OCI-LY3 (cell line): ENCODE measurements around the gene MEF2B.

Experiments
- EZH2phosphoT487 ChIP-seq: fragments of 200-600 bp; shearing (Covaris generic); IDR thresholded peaks from 2 replicates; pipeline ENCODE4 v1.6.1; 2018; ENCODE audit warnings: antibody characterized with exemption, mixed run types, low read depth
- TF ChIP-seq, protein P1 (sequence below): fragments of 200-600, 300-600 bp; sonication (generic); IDR thresholded peaks from 2 replicates; pipeline ENCODE4 v1.5.1; 2014; ENCODE audit warnings: antibody characterized with exemption, low read length, low read depth

- TF ChIP-seq EZH2phosphoT487: no peak
- TF ChIP-seq, protein P1, sequence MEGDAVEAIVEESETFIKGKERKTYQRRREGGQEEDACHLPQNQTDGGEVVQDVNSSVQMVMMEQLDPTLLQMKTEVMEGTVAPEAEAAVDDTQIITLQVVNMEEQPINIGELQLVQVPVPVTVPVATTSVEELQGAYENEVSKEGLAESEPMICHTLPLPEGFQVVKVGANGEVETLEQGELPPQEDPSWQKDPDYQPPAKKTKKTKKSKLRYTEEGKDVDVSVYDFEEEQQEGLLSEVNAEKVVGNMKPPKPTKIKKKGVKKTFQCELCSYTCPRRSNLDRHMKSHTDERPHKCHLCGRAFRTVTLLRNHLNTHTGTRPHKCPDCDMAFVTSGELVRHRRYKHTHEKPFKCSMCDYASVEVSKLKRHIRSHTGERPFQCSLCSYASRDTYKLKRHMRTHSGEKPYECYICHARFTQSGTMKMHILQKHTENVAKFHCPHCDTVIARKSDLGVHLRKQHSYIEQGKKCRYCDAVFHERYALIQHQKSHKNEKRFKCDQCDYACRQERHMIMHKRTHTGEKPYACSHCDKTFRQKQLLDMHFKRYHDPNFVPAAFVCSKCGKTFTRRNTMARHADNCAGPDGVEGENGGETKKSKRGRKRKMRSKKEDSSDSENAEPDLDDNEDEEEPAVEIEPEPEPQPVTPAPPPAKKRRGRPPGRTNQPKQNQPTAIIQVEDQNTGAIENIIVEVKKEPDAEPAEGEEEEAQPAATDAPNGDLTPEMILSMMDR: no peak
Measured at GRCh38 chr19:19134687-19135158, 35.3 kb downstream of the MEF2B start.
